HepG2 (cell line): ENCODE data around the gene NF2. TPM values are rescaled to one million over a fixed set of nuclear protein-coding genes. Genes with fewer than 3 reads are reported as not detected.
A peak's percentile ranks its signal among the peaks of the same experiment; 100 is the strongest.

Experiments used
- ARID2 ChIP-seq: sonication (generic); formaldehyde crosslinking; IDR thresholded peaks from 2 replicates; pipeline ENCODE4 v1.8.1; 2022; ENCODE audit warnings: mild to moderate bottlenecking, missing genetic modification reagents, borderline replicate concordance
- ATF5 ChIP-seq: sonication (generic); formaldehyde crosslinking; IDR thresholded peaks from 2 replicates; pipeline ENCODE4 v1.4.0; 2020; ENCODE audit warnings: mild to moderate bottlenecking, low read depth, missing genetic modification reagents
- ATF6 ChIP-seq: sonication (generic); formaldehyde crosslinking; conservative IDR thresholded peaks from 2 replicates; pipeline ENCODE4 v1.4.0; 2020; ENCODE audit warnings: missing genetic modification reagents
- CEBPZ ChIP-seq: IDR thresholded peaks from 2 replicates; pipeline ENCODE4 v1.6.1; 2012; ENCODE audit warnings: low read length, improper control_type of control experiment
- FOXO1 ChIP-seq: sonication (generic); formaldehyde crosslinking; IDR thresholded peaks from 2 replicates; pipeline ENCODE4 v1.4.0; 2020; ENCODE audit warnings: missing genetic modification reagents
- HINFP ChIP-seq: sonication (generic); formaldehyde crosslinking; IDR thresholded peaks from 2 replicates; pipeline ENCODE4 v1.4.0; 2020; ENCODE audit warnings: low read depth, mild to moderate bottlenecking, missing genetic modification reagents
- JUND ChIP-seq: sonication (generic); formaldehyde crosslinking; IDR thresholded peaks from 2 replicates; pipeline ENCODE4 v1.8.0; 2022; ENCODE audit warnings: mild to moderate bottlenecking, missing genetic modification reagents
- MIER2 ChIP-seq: IDR thresholded peaks from 2 replicates; pipeline ENCODE4 v1.6.1; 2016; ENCODE audit warnings: missing biosample characterization, missing genetic modification reagents
- MXD4 ChIP-seq: IDR thresholded peaks from 2 replicates; pipeline ENCODE4 v1.6.1; 2016; ENCODE audit warnings: mild to moderate bottlenecking, missing biosample characterization, missing genetic modification reagents
- PHF20 ChIP-seq: sonication (generic); formaldehyde crosslinking; IDR thresholded peaks from 2 replicates; pipeline ENCODE4 v1.5.0; 2020; ENCODE audit warnings: mild to moderate bottlenecking, missing genetic modification reagents
- SATB2 ChIP-seq: sonication (generic); formaldehyde crosslinking; IDR thresholded peaks from 2 replicates; pipeline ENCODE4 v1.5.0; 2020; ENCODE audit warnings: missing genetic modification reagents
- YEATS2 ChIP-seq: sonication (generic); formaldehyde crosslinking; IDR thresholded peaks from 2 replicates; pipeline ENCODE4 v1.4.0; 2020; ENCODE audit warnings: missing genetic modification reagents, borderline replicate concordance
- ZFP91 ChIP-seq: sonication (generic); formaldehyde crosslinking; IDR thresholded peaks from 2 replicates; pipeline ENCODE4 v1.9.0; 2022; ENCODE audit warnings: missing genetic modification reagents, mild to moderate bottlenecking, borderline replicate concordance
- ZNF280B ChIP-seq: sonication (generic); formaldehyde crosslinking; IDR thresholded peaks from 2 replicates; pipeline ENCODE4 v1.5.0; 2020; ENCODE audit warnings: missing genetic modification reagents, mild to moderate bottlenecking, borderline replicate concordance
- ZNF589 ChIP-seq: sonication (generic); formaldehyde crosslinking; conservative IDR thresholded peaks from 2 replicates; pipeline ENCODE4 v1.8.0; 2022; ENCODE audit warnings: mild to moderate bottlenecking, moderate library complexity, missing genetic modification reagents
- ZNF788 ChIP-seq: sonication (generic); formaldehyde crosslinking; IDR thresholded peaks from 2 replicates; pipeline ENCODE4 v1.5.0; 2020; ENCODE audit warnings: mild to moderate bottlenecking, missing genetic modification reagents, borderline replicate concordance
- ZNF790 ChIP-seq: sonication (generic); formaldehyde crosslinking; IDR thresholded peaks from 2 replicates; pipeline ENCODE4 v1.8.0; 2022; ENCODE audit warnings: missing genetic modification reagents, mild to moderate bottlenecking, borderline replicate concordance
- polyA plus RNA-seq, 8 experiments: library from polyadenylated mRNA; depleted of rRNA in 3 of 8; stranded (reverse) in 7 of 8; unstranded in 1 of 8; fragments of >200 nt; fragmentation: Illumina TruSeq in 4 of 8; extraction: Trizol in 4 of 8; gene quantifications; 2 replicates each; pipeline versions ENCODE4 v1.2.1 to v1.2.3, GENCODE V29; 2011 to 2016; ENCODE audit warnings: low read depth in 4 of 8, missing spikeins in 1 of 8, mixed read lengths in 1 of 8; ENCODE audit not compliant: insufficient read depth in 1 of 8
- total RNA-seq, 5 experiments: library from RNA; depleted of rRNA; stranded (reverse); fragments of >200 nt; fragmentation: Illumina TruSeq; extraction: Trizol; gene quantifications; 2 replicates each; pipeline ENCODE4 v1.2.3, GENCODE V29; 2016; ENCODE audit warnings: low read depth in 1 of 5

The NF2 gene
- total and polyA plus RNA-seq, 2 of the 13 experiments (the other 11 are each of a cell fraction or from before 2014, with no cell fraction given) = 9.3 to 33.3 TPM

- no peak for TF ChIP-seq CEBPZ
- peak; percentile 81; the same call in 1 of the 2 replicates for TF ChIP-seq ZNF790 (CRISPR knock-in tag)
- peak; percentile 50; the same call in 1 of the 2 replicates for TF ChIP-seq FOXO1
- peak; percentile 47; the same call in 1 of the 2 replicates for TF ChIP-seq JUND (CRISPR knock-in tag)
- TF ChIP-seq ZFP91 = peak; percentile 78
- 0 out of 2 replicates have a peak, but pooled peaks have one; percentile 58 for TF ChIP-seq ATF5 (CRISPR knock-in tag)
- TF ChIP-seq MIER2 (CRISPR knock-in tag) = peak; percentile 47; the same call in 1 of the 2 replicates
- peak; percentile 19; the same call in 1 of the 2 replicates for TF ChIP-seq PHF20 (CRISPR knock-in tag)
- no peak for TF ChIP-seq SATB2
- peak; percentile 74 for TF ChIP-seq HINFP (CRISPR knock-in tag)
- peak; percentile 68; the same call in 1 of the 2 replicates for TF ChIP-seq MXD4 (CRISPR knock-in tag)
- peak; percentile 81; the same call in 1 of the 2 replicates for TF ChIP-seq ARID2 (CRISPR knock-in tag)
- peak; percentile 17; the same call in 1 of the 2 replicates for TF ChIP-seq ZNF589
- TF ChIP-seq ZNF788 (CRISPR knock-in tag) = peak; percentile 88; the same call in 1 of the 2 replicates
- TF ChIP-seq ZNF280B = peak; percentile 34; the same call in 1 of the 2 replicates
- peak; percentile 52 for TF ChIP-seq YEATS2 (CRISPR knock-in tag)
- TF ChIP-seq ATF6 (CRISPR knock-in tag) = no peak
Measured at GRCh38 chr22:29580200-29580810, 23.1 kb upstream of the NF2 start (continued).
